ENCODE data around the gene MORN5.

MORN5 gene

GRCh38 chr9:122186301-122186700 is 26.6 kb downstream of the MORN5 start:
- H3K27ac ChIP-seq, result no peak overlapping the region
- no peak for DNase-seq (ENCODE audit: low read depth, low spot score)

- DNase-seq (ENCODE audit: low read depth, low spot score), result no peak
- H3K27ac ChIP-seq, result no peak overlapping the region
Observed at GRCh38 chr9:122186777-122187470, 27.2 kb downstream of the MORN5 start.

GRCh38 chr9:122188369-122188768 is 28.7 kb downstream of the MORN5 start:
- DNase-seq (ENCODE audit: low read depth, low spot score), result no peak
- H3K27ac ChIP-seq, result no peak overlapping the region

GRCh38 chr9:122190597-122191381 is 31.1 kb downstream of the MORN5 start:
- DNase-seq (ENCODE audit: low read depth, low spot score), result no peak
- peak overlapping the region; percentile 49 for H3K27ac ChIP-seq

- peak overlapping the region; percentile 49 for H3K27ac ChIP-seq
- DNase-seq (ENCODE audit: low read depth, low spot score), result no peak
Observed at GRCh38 chr9:122191584-122191983, 31.9 kb downstream of the MORN5 start.

- DNase-seq (ENCODE audit: low read depth, low spot score), result no peak
- peak overlapping the region; percentile 49 for H3K27ac ChIP-seq
Observed at GRCh38 chr9:122192261-122192875, 32.7 kb downstream of the MORN5 start.

- H3K27ac ChIP-seq, result no peak overlapping the region
- no peak for DNase-seq (ENCODE audit: low read depth, low spot score)
Observed at GRCh38 chr9:122192914-122193525, 33.3 kb downstream of the MORN5 start.

GRCh38 chr9:122193651-122194050 is 33.9 kb downstream of the MORN5 start:
- no peak for DNase-seq (ENCODE audit: low read depth, low spot score)
- H3K27ac ChIP-seq, result no peak overlapping the region

GRCh38 chr9:122195875-122196274 is 36.2 kb downstream of the MORN5 start:
- no peak for DNase-seq (ENCODE audit: low read depth, low spot score)
- no peak overlapping the region for H3K27ac ChIP-seq

- DNase-seq (ENCODE audit: low read depth, low spot score), result no peak
- no peak overlapping the region for H3K27ac ChIP-seq
Observed at GRCh38 chr9:122197426-122197825, 37.7 kb downstream of the MORN5 start.

GRCh38 chr9:122197882-122198281 is 38.2 kb downstream of the MORN5 start:
- DNase-seq (ENCODE audit: low read depth, low spot score), result no peak
- H3K27ac ChIP-seq, result no peak overlapping the region

- H3K27ac ChIP-seq, result no peak overlapping the region
- DNase-seq (ENCODE audit: low read depth, low spot score), result no peak
Observed at GRCh38 chr9:122200960-122201595, 41.4 kb downstream of the MORN5 start.

GRCh38 chr9:122201641-122202040 is 41.9 kb downstream of the MORN5 start:
- no peak for DNase-seq (ENCODE audit: low read depth, low spot score)
- no peak overlapping the region for H3K27ac ChIP-seq

- H3K27ac ChIP-seq, result no peak overlapping the region
- DNase-seq (ENCODE audit: low read depth, low spot score), result no peak
Observed at GRCh38 chr9:122202111-122202510, 42.4 kb downstream of the MORN5 start.

GRCh38 chr9:122204055-122204454 is 44.3 kb downstream of the MORN5 start:
- H3K27ac ChIP-seq, result no peak overlapping the region
- DNase-seq (ENCODE audit: low read depth, low spot score), result no peak

GRCh38 chr9:122204491-122204890 is 44.8 kb downstream of the MORN5 start:
- DNase-seq (ENCODE audit: low read depth, low spot score), result no peak
- no peak overlapping the region for H3K27ac ChIP-seq

- DNase-seq (ENCODE audit: low read depth, low spot score), result no peak
- H3K27ac ChIP-seq, result no peak overlapping the region
Observed at GRCh38 chr9:122205176-122205575, 45.5 kb downstream of the MORN5 start.

- no peak for DNase-seq (ENCODE audit: low read depth, low spot score)
- no peak overlapping the region for H3K27ac ChIP-seq
Observed at GRCh38 chr9:122206118-122207046, 46.7 kb downstream of the MORN5 start.

- DNase-seq (ENCODE audit: low read depth, low spot score), result no peak
- H3K27ac ChIP-seq, result no peak overlapping the region
Observed at GRCh38 chr9:122207096-122207495, 47.4 kb downstream of the MORN5 start.

Data from epithelial cell of prostate (primary cell).